Measurements from ENCODE around the gene ILKAP.

ILKAP gene

DNA sequence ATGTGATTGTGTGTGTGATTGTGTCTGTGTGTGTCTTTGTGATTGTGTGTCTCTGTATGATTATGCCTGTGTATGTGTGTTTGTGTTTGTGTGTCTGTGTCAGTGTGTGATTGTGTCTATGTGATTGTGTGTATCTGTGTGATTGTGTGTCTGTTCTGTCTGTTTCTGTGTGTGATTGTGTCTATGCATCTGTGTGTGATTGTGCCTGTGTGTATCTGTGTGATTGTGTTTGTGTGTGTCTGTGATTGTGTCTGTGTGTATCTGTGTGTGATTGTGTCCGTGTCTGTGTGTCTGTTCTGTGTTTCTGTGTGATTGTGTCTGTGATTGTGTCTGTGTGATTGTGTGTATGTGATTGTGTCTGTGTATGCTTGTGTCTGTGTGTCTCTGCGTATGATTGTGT is 77.2 kb downstream of the ILKAP start:
- no peak for DNase-seq
- H3K79me2 ChIP-seq (ENCODE audit: insufficient read depth, low read length), result no peaks in the 10 kb centered on the region
- no peak overlapping the region for H2AFZ ChIP-seq (ENCODE audit: low read depth, low read length)
- H3K4me1 ChIP-seq (ENCODE audit: insufficient read depth, low read length), result no peaks in the 10 kb centered on the region
- no peak overlapping the region for H3K4me3 ChIP-seq (ENCODE audit: low read depth in 1 of 2, low read length in 2 of 2)
- H4K20me1 ChIP-seq (ENCODE audit: insufficient read depth, low read length), result no peaks in the 10 kb centered on the region; the same call in 1 of the 2 replicates
- no peak overlapping the region for H3K4me2 ChIP-seq (ENCODE audit: insufficient read depth, low read length)
- no peak for ATAC-seq (ENCODE audit: insufficient read depth, low read depth)
- no peak overlapping the region for H3K9ac ChIP-seq (ENCODE audit: low read depth, low read length)
- H3K27me3 ChIP-seq (ENCODE audit: insufficient read depth, low read length, poor library complexity), result no peaks in the 10 kb centered on the region
- TF ChIP-seq, protein P1, sequence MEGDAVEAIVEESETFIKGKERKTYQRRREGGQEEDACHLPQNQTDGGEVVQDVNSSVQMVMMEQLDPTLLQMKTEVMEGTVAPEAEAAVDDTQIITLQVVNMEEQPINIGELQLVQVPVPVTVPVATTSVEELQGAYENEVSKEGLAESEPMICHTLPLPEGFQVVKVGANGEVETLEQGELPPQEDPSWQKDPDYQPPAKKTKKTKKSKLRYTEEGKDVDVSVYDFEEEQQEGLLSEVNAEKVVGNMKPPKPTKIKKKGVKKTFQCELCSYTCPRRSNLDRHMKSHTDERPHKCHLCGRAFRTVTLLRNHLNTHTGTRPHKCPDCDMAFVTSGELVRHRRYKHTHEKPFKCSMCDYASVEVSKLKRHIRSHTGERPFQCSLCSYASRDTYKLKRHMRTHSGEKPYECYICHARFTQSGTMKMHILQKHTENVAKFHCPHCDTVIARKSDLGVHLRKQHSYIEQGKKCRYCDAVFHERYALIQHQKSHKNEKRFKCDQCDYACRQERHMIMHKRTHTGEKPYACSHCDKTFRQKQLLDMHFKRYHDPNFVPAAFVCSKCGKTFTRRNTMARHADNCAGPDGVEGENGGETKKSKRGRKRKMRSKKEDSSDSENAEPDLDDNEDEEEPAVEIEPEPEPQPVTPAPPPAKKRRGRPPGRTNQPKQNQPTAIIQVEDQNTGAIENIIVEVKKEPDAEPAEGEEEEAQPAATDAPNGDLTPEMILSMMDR (IDR thresholded peaks at IDR 0.05; ENCODE audit: borderline replicate concordance, extremely low read depth, low read length, poor library complexity, severe bottlenecking), result no peak
- no peak for TF ChIP-seq EZH2 (IDR thresholded peaks at IDR 0.05; ENCODE audit: borderline replicate concordance, low read depth, low read length, severe bottlenecking)
- H3K9me3 ChIP-seq (ENCODE audit: insufficient read depth, low read length, severe bottlenecking), result no peaks in the 10 kb centered on the region
- no peaks in the 10 kb centered on the region for H3K36me3 ChIP-seq (ENCODE audit: insufficient read depth, low read length)
- H3K27ac ChIP-seq (ENCODE audit: low read length), result no peak overlapping the region

DNA sequence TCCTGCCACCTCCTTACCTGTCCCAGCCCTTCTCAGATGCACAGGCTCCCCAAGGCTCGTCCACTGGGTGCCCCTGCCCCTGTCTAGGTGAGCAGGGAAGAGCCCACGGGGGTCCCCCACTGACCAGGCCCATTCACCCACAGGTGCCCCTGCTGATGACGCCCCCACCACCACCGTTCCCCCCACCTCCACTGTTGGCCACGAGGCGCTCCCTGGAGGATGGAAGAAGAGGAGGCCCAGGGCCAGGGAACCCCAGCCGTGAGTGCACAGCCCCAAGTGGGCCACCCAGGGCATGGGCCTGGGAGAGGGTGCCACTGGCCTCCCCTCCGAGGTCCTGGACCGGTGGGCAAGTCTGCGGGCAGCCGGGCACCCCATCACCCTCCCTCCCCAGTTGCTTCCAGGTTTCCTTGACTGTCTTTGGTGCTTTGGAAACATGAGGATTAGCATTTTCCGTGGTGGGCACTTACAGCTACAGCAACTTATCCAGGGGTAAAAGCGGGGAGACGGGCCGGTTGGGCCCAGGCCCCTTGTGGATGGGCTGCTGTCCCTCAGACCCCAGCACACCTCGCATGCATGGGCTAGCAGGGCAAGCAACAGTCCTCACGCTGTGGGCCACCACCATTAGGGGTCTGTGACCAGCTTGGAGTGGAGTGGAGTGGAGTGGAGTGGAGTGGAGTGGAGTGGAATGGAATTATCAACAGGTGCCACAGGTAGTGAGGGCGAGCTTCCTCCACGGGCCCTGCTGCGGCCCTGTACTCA is 78.2 kb downstream of the ILKAP start:
- Histone ChIP-seq H3K79me2 (ENCODE audit: insufficient read depth, low read length) (no peaks in the 10 kb centered on the region), H3K27ac (ENCODE audit: low read length) (no peak overlapping the region), H3K4me1 (ENCODE audit: insufficient read depth, low read length) (no peaks in the 10 kb centered on the region), H3K9ac (ENCODE audit: low read depth, low read length) (no peak overlapping the region), H3K27me3 (ENCODE audit: insufficient read depth, low read length, poor library complexity) (no peaks in the 10 kb centered on the region), H3K4me2 (ENCODE audit: insufficient read depth, low read length) (no peak overlapping the region), H3K4me3 (ENCODE audit: low read depth in 1 of 2, low read length in 2 of 2) (no peak overlapping the region), H2AFZ (ENCODE audit: low read depth, low read length) (no peak overlapping the region), H3K36me3 (ENCODE audit: insufficient read depth, low read length) (no peaks in the 10 kb centered on the region), H3K9me3 (ENCODE audit: insufficient read depth, low read length, severe bottlenecking) (no peaks in the 10 kb centered on the region), H4K20me1 (ENCODE audit: insufficient read depth, low read length) (no peaks in the 10 kb centered on the region; the same call in 1 of the 2 replicates)
- TF ChIP-seq, protein P1 (IDR thresholded peaks at IDR 0.05; ENCODE audit: borderline replicate concordance, extremely low read depth, low read length, poor library complexity, severe bottlenecking), result no peak
- TF ChIP-seq EZH2 (IDR thresholded peaks at IDR 0.05; ENCODE audit: borderline replicate concordance, low read depth, low read length, severe bottlenecking), result no peak
- ATAC-seq (ENCODE audit: insufficient read depth, low read depth) (0 out of 3 replicates have a peak, but pooled peaks have one; percentile 10), DNase-seq (no peak)

DNA sequence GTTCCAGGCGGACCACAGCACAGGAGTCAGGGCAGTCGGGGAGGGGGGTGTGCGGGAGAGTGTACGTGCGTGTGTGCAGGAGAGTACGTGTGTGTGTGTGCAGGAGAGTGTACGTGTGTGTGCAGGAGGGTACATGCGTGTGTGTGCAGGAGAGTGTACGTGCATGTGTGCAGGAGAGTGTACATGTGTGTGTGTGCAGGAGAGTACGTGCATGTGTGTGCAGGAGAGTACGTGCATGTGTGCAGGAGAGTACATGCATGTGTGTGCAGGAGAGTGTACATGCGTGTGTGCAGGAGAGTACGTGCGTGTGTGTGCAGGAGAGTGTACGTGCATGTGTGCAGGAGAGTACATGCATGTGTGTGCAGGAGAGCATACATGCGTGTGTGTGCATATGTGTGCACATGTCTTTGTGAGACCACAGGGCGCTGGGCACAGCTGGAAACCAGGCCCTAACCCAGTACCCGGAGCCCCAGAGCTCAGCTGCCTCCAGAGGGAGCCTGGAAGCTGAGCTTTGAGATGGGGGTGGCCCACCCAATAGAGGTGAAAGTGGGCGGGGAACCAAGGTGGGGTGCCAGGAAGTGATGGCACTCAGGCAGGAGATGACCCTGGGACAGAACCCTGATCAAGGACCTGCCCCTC is 78.9 kb downstream of the ILKAP start:
- H4K20me1 ChIP-seq (ENCODE audit: insufficient read depth, low read length), result no peaks in the 10 kb centered on the region; the same call in 1 of the 2 replicates
- H3K79me2 ChIP-seq (ENCODE audit: insufficient read depth, low read length), result no peaks in the 10 kb centered on the region
- H2AFZ ChIP-seq (ENCODE audit: low read depth, low read length), result no peak overlapping the region
- H3K4me1 ChIP-seq (ENCODE audit: insufficient read depth, low read length), result no peaks in the 10 kb centered on the region
- H3K9ac ChIP-seq (ENCODE audit: low read depth, low read length), result no peak overlapping the region
- H3K4me2 ChIP-seq (ENCODE audit: insufficient read depth, low read length), result no peak overlapping the region
- H3K4me3 ChIP-seq (ENCODE audit: low read depth in 1 of 2, low read length in 2 of 2), result no peak overlapping the region
- TF ChIP-seq, protein P1 (IDR thresholded peaks at IDR 0.05; ENCODE audit: borderline replicate concordance, extremely low read depth, low read length, poor library complexity, severe bottlenecking), result peak; percentile 6
- no peak for TF ChIP-seq EZH2 (IDR thresholded peaks at IDR 0.05; ENCODE audit: borderline replicate concordance, low read depth, low read length, severe bottlenecking)
- H3K9me3 ChIP-seq (ENCODE audit: insufficient read depth, low read length, severe bottlenecking), result no peaks in the 10 kb centered on the region
- H3K27ac ChIP-seq (ENCODE audit: low read length), result no peak overlapping the region
- DNase-seq (no peak), ATAC-seq (ENCODE audit: insufficient read depth, low read depth) (0 out of 3 replicates have a peak, but pooled peaks have one; percentile 29)
- H3K27me3 ChIP-seq (ENCODE audit: insufficient read depth, low read length, poor library complexity), result peaks cover 3% of the 10 kb centered on the region
- H3K36me3 ChIP-seq (ENCODE audit: insufficient read depth, low read length), result no peaks in the 10 kb centered on the region

Data from DND-41 (cell line).